GM12878 (cell line): ENCODE data around the gene DNAJA2.

Experiments used
- EZH2 ChIP-seq: IDR thresholded peaks from 2 replicates; pipeline ENCODE4 v1.6.1; 2012; ENCODE audit warnings: low read depth, mild to moderate bottlenecking, control low read depth, inconsistent platforms, low read length, borderline replicate concordance; ENCODE audit not compliant: control insufficient read depth
- FOS ChIP-seq: IDR thresholded peaks from 3 replicates; pipeline ENCODE4 v1.6.1; 2011; ENCODE audit warnings: borderline replicate concordance; ENCODE audit not compliant: insufficient read length; ENCODE audit errors: extremely low read depth
- PBX3 ChIP-seq: IDR thresholded peaks from 2 replicates; pipeline ENCODE4 v1.6.1; 2011; ENCODE audit warnings: mild to moderate bottlenecking, low read depth, low read length, moderate library complexity; ENCODE audit not compliant: insufficient replicate concordance
- POLR2A ChIP-seq: IDR thresholded peaks from 2 replicates; pipeline ENCODE4 v1.6.1; 2011; ENCODE audit warnings: low read depth, mild to moderate bottlenecking, low read length
- SMAD1 ChIP-seq: fragments of 450-650 bp; IDR thresholded peaks from 2 replicates; pipeline ENCODE4 v1.6.1; 2018; ENCODE audit warnings: mild to moderate bottlenecking, low read depth; ENCODE audit not compliant: partially characterized antibody
- TF ChIP-seq, protein P1 (sequence below), 3 experiments: IDR thresholded peaks in 2 of 3; conservative IDR thresholded peaks in 1 of 3; 2 replicates each; pipeline ENCODE4 v1.5.1; 2011; ENCODE audit warnings: low read depth in 3 of 3, low read length in 3 of 3, mild to moderate bottlenecking in 3 of 3, control low read depth in 2 of 3, moderate library complexity in 2 of 3, inconsistent platforms in 1 of 3, mixed read lengths in 1 of 3; ENCODE audit not compliant: control insufficient read depth in 2 of 3, insufficient read depth in 1 of 3; ENCODE audit errors: extremely low read depth in 1 of 3

- TF ChIP-seq, protein P1, sequence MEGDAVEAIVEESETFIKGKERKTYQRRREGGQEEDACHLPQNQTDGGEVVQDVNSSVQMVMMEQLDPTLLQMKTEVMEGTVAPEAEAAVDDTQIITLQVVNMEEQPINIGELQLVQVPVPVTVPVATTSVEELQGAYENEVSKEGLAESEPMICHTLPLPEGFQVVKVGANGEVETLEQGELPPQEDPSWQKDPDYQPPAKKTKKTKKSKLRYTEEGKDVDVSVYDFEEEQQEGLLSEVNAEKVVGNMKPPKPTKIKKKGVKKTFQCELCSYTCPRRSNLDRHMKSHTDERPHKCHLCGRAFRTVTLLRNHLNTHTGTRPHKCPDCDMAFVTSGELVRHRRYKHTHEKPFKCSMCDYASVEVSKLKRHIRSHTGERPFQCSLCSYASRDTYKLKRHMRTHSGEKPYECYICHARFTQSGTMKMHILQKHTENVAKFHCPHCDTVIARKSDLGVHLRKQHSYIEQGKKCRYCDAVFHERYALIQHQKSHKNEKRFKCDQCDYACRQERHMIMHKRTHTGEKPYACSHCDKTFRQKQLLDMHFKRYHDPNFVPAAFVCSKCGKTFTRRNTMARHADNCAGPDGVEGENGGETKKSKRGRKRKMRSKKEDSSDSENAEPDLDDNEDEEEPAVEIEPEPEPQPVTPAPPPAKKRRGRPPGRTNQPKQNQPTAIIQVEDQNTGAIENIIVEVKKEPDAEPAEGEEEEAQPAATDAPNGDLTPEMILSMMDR (IDR thresholded peaks at IDR 0.05 in 2 of 3, conservative IDR thresholded peaks at IDR 0.05 in 1 of 3; ENCODE audit: control insufficient read depth in 2 of 3, extremely low read depth in 1 of 3, insufficient read depth in 1 of 3, low read depth in 3 of 3, low read length in 3 of 3), result no peak
- TF ChIP-seq SMAD1 (no peak), PBX3 (no peak), FOS (no peak), POLR2A (no peak), EZH2 (no peak)
These were observed 67.0 kb downstream of the DNAJA2 start for GRCh38 chr16:46906360-46907060.
